ENCODE results near the gene KIR2DL4.
"Not testable (repeated sequence)": the region's sequence is repeated elsewhere in the genome, so short reads cannot be mapped to it uniquely, and the experiment has no call there.

GRCh38 chr19:54756204-54757110 is 47.0 kb upstream of the KIR2DL4 start:
- TF ChIP-seq POLR2AphosphoS5, CTCF, POLR2A (IDR thresholded peaks at IDR 0.05): not testable (repeated sequence)
